ENCODE results near the gene DNAH2.

Gene DNAH2

DNA sequence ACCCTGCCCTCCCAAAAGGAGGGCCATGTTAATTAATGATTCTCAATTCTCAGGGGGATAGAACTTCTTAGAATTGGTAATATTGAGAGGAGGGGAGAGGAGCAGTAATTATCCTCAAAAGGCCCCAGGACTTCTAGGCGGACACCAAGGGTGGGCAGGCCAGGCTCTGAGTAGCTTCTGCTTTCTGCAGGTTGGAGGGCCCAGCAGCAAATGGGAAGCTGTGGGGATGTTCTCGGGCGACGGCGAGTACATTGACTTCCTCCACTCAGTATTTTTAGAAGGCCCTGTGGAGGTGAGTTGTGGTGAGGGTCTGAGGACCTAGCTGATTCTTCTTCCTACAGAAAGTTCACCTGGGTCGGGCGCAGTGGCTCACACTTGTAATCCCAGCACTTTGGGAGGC is 57.5 kb downstream of the DNAH2 start:
- no peak for DNase-seq (ENCODE audit: low read depth)
- TF ChIP-seq, protein P1, sequence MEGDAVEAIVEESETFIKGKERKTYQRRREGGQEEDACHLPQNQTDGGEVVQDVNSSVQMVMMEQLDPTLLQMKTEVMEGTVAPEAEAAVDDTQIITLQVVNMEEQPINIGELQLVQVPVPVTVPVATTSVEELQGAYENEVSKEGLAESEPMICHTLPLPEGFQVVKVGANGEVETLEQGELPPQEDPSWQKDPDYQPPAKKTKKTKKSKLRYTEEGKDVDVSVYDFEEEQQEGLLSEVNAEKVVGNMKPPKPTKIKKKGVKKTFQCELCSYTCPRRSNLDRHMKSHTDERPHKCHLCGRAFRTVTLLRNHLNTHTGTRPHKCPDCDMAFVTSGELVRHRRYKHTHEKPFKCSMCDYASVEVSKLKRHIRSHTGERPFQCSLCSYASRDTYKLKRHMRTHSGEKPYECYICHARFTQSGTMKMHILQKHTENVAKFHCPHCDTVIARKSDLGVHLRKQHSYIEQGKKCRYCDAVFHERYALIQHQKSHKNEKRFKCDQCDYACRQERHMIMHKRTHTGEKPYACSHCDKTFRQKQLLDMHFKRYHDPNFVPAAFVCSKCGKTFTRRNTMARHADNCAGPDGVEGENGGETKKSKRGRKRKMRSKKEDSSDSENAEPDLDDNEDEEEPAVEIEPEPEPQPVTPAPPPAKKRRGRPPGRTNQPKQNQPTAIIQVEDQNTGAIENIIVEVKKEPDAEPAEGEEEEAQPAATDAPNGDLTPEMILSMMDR (conservative IDR thresholded peaks at IDR 0.05; ENCODE audit: low read length): no peak
- no peak overlapping the region for H3K4me3 ChIP-seq (ENCODE audit: low read length)

DNA sequence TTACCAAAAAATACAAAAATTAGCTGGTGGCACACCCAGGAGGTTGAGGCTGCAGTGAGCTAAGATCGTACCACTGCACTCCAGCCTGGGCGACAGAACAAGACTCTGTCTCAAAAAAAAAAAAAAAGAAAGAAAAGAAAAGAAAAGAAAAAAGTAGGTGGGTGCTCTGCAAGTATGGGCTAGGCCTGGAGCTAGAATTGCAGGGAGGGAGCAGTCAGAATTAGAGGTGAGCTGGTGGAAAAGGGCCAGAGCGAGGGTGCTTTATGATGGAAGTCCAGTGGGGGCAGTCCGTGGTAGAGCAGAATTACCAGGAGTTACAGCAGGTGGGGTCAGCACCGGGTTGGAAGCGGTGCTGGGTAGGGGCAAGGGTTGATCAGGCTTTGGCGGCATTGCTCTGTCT is 59.5 kb downstream of the DNAH2 start:
- TF ChIP-seq, protein P1 (conservative IDR thresholded peaks at IDR 0.05; ENCODE audit: low read length): no peak
- H3K4me3 ChIP-seq (ENCODE audit: low read length): no peak overlapping the region
- no peak for DNase-seq (ENCODE audit: low read depth)

DNA sequence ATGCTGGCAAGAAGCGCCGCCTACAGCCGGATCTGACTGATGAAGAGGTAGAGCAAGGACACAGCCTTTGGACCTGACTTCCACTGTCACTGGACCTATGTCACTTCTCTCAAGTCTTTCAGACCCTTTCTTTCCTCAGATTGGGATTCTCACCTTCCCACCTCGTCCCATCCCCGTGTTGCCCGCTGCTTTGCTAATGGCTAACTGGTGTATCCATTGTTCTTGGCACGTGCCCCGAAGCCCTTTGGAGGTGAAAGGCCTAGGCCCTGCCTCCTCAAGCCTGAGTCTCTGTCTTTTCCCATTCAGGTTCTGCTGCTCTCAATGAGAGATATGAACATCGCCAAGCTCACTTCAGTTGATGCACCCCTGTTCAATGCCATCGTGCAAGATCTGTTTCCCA is 63.2 kb downstream of the DNAH2 start:
- TF ChIP-seq, protein P1 (conservative IDR thresholded peaks at IDR 0.05; ENCODE audit: low read length): no peak
- no peak overlapping the region for H3K4me3 ChIP-seq (ENCODE audit: low read length)
- DNase-seq (ENCODE audit: low read depth): no peak

DNA sequence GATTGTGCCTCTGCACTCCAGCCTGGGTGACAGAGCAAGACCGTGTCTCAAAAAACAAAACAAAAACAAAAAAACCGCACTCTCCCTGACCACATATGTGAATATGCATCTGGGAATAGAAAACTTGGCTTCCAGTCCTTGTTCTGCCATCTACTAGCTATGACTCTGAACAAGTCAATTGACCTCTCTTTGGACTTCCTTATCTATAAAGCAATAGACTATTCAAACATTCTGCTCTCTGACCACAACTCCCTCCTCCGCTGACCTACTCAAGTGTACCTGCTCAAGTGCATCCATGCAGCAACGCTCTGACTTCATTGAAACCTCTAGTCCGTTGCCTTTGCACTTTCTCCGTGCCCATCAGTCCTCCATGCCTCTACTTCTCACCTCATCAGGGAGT is 63.9 kb downstream of the DNAH2 start:
- TF ChIP-seq, protein P1 (conservative IDR thresholded peaks at IDR 0.05; ENCODE audit: low read length): no peak
- H3K4me3 ChIP-seq (ENCODE audit: low read length): no peak overlapping the region

DNA sequence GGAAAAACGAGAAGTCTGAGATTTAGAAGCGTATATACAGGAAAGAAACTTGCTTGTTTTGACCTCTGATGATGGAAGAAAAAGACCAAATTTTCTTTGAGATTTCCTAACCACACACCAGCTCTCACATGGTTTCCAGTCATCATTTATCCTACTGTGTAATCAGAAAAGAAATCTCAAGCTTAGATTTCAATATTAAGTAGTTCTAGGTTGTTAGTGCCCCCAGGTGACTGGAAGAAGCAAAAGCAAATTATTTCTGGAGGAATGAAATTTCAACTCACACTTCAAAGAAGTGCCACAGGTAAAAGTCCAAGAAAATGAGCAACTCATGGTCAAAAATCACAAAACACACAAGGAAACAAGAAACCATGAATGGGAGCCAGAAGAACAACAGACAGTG is 64.7 kb downstream of the DNAH2 start:
- no peak overlapping the region for H3K4me3 ChIP-seq (ENCODE audit: low read length)
- TF ChIP-seq, protein P1 (conservative IDR thresholded peaks at IDR 0.05; ENCODE audit: low read length): peak; percentile 57
- peak; percentile 42 for DNase-seq (ENCODE audit: low read depth)

More for the DNA sequence above, 63.9 kb downstream of the DNAH2 start:
- peak; percentile 6 for DNase-seq (ENCODE audit: low read depth)

DNA sequence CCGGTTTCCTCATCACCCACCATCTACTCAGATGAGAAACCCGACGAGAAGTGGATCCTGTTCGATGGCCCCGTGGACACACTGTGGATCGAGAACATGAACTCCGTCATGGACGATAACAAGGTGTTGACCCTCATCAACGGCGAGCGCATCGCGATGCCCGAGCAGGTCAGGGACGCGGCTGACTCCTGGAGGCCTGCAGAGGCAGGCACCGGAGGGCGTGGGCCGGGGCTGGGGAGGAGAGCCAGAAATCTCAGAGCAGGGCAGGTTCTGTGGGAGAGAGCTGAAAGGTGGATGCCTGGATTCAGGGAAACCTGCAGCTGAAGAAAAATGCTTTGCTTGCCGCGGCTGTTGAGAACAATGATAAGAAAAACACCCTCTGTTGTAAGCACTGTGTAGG is 69.3 kb downstream of the DNAH2 start:
- no peak overlapping the region for H3K4me3 ChIP-seq (ENCODE audit: low read length)
- no peak for DNase-seq (ENCODE audit: low read depth)
- TF ChIP-seq, protein P1 (conservative IDR thresholded peaks at IDR 0.05; ENCODE audit: low read length): no peak

DNA sequence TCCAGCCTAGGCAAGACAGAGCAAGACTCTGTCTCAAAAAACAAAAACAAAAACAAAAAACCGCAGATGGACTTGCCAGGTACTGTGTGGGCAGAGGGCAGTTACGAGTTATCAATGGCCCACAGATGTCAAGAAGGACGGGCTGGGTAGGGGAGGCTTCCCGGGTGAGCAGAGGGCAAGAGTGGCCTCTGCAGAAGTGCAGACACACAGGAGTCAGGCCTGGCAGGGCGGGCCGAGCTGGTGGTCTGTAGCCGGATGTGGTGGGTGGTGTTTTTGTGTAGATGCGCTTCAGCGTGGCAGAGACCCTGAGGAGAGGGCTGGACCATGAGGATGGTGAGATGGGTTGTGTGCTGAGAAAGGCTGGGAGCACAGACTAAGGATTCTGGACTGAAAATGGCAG is 71.6 kb downstream of the DNAH2 start:
- no peak for DNase-seq (ENCODE audit: low read depth)
- H3K4me3 ChIP-seq (ENCODE audit: low read length): no peak overlapping the region
- TF ChIP-seq, protein P1 (conservative IDR thresholded peaks at IDR 0.05; ENCODE audit: low read length): no peak
